Activated CD4-positive, alpha-beta T cell treated with anti-CD3 and anti-CD28 coated beads for 36 hours (primary cell): ENCODE results near the gene CHST11. TPM values are rescaled to one million over a fixed set of nuclear protein-coding genes. Genes with fewer than 3 reads are reported as not detected.
"Not testable (repeated sequence)": the region's sequence is repeated elsewhere in the genome, so short reads cannot be mapped to it uniquely, and the experiment has no call there.

Source experiments
- ATAC-seq: fragments of 200-7000 bp; cut with Tn5 transposase; one replicate; pipeline ENCODE4 v1.10.0; 2021; ENCODE audit warnings: mild to moderate bottlenecking, moderate library complexity
- CTCF ChIA-PET: fragments of 350-600 bp; sonication (Branson Sonifier 250); formaldehyde crosslinking; loops from one replicate; lab custom pipeline; 2021; ENCODE audit warnings: antibody characterized with exemption; lab: Charles Lee
- POLR2A ChIA-PET: fragments of 350-600 bp; sonication (Branson Sonifier 250); formaldehyde crosslinking; loops from one replicate; lab custom pipeline; 2021; ENCODE audit warnings: antibody characterized with exemption, inconsistent platforms; lab: Charles Lee
- DNase-seq: peaks from one replicate; pipeline ENCODE4 v3.0.0-alpha.2; 2020
- H3K27ac Mint-ChIP-seq: one replicate; pipeline ENCODE4 v1.8.0; 2021; ENCODE audit warnings: mixed read lengths
- H3K27me3 Mint-ChIP-seq: one replicate; pipeline ENCODE4 v1.8.0; 2021; ENCODE audit warnings: mixed read lengths
- H3K36me3 Mint-ChIP-seq: one replicate; pipeline ENCODE4 v1.8.0; 2021; ENCODE audit warnings: low read depth, mixed read lengths
- H3K4me1 Mint-ChIP-seq: one replicate; pipeline ENCODE4 v1.8.0; 2021; ENCODE audit warnings: mixed read lengths
- H3K4me3 Mint-ChIP-seq: one replicate; pipeline ENCODE4 v1.8.0; 2021; ENCODE audit warnings: mild to moderate bottlenecking, moderate library complexity, mixed read lengths
- H3K9me3 Mint-ChIP-seq: one replicate; pipeline ENCODE4 v1.8.0; 2021; ENCODE audit warnings: low read depth, mixed read lengths
- intact Hi-C, 2 experiments: fragments of 100-400 bp; cut with DNase I in 1 of 2; cut with micrococcal nuclease in 1 of 2; formaldehyde crosslinking; loops; one replicate each; pipeline versions ENCODE4 v1.14.2 to v1.15.1; 2022 to 2024; cut with DNase I, micrococcal nuclease
- total RNA-seq, 2 experiments: library from RNA; stranded (reverse); gene quantifications; one replicate each; pipeline ENCODE4 v1.2.3, GENCODE V29; 2021

CHST11 gene
- total RNA-seq, 2 experiments from 2014 or later: 33.3 to 33.6 TPM

- DNase-seq: no peak
- Mint-ChIP-seq H3K4me1 (peaks cover 63% of the 10 kb centered on the region), H3K27me3 (no peaks in the 10 kb centered on the region), H3K27ac (no peak overlapping the region), H3K4me3 (no peak overlapping the region), H3K36me3 (no peaks in the 10 kb centered on the region), H3K9me3 (no peaks in the 10 kb centered on the region)
- no peak for ATAC-seq
- CTCF ChIA-PET: interaction anchor here (0.7 kb wide), 1 partner anchor 53 kb away, joined by 3 read pairs; no protein-coding TSS in a partner anchor
- intact Hi-C loops: loop anchor here in 1 of 2 experiments (10.0 kb wide), 1 partner anchor 312 kb away; no protein-coding TSS in a partner anchor
- POLR2A ChIA-PET: interaction anchor here (0.7 kb wide), 1 partner anchor 372 kb away, joined by 3 read pairs; no protein-coding TSS in a partner anchor
Observed at GRCh38 chr12:104743202-104743580, 286.4 kb downstream of the CHST11 start.

- ATAC-seq, H3K27ac Mint-ChIP-seq, POLR2A ChIA-PET, DNase-seq, H3K4me3 Mint-ChIP-seq, H3K27me3 Mint-ChIP-seq, H3K36me3 Mint-ChIP-seq, CTCF ChIA-PET, H3K9me3 Mint-ChIP-seq: not testable (repeated sequence)
- peaks cover 60% of the 10 kb centered on the region for H3K4me1 Mint-ChIP-seq
- intact Hi-C loops: loop anchor here in 1 of 2 experiments (10.0 kb wide), 1 partner anchor 311 kb away; no protein-coding TSS in a partner anchor
Observed at GRCh38 chr12:104743753-104744548, 287.2 kb downstream of the CHST11 start.

DNA sequence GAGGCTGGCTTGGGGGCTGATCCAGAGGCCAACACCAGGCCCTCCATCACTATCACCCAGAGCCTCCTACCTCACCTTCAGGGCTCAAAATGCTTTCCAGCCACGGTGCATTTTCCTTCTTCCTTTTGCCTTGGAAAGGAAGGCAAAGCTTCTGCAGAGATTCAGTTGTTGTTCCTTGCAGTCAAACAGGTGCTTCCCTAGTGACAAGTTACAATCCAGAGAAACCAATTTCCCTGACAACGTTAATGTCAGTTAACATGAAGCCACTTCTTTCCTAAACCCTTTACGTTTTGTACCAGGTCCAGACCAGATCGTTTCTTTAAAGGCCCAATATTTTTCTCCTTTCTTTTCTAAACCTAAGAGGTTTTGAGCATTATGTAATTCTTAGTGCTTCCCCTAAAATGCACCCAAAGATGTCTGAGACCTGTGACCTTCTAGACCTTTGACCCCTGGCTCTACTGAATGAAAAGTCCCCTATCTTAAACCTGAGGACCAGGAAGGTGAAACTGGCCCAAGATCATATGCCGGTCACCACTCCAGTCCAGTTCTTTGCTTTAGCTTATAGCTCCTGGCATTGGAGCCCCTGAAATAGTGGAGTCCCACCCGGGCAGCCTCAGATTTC is 289.8 kb downstream of the CHST11 start:
- ChIA-PET CTCF (interaction anchor here (0.7 to 1.2 kb wide), 6 partner anchors 10 to 365 kb away, joined by 3 to 5 read pairs (median 4); partner anchors contain the start of gene CHST11), POLR2A (no interaction called here)
- no peak for ATAC-seq
- no peaks in the 10 kb centered on the region for H3K36me3 Mint-ChIP-seq
- H3K27ac Mint-ChIP-seq: no peak overlapping the region
- peaks cover 50% of the 10 kb centered on the region for H3K4me1 Mint-ChIP-seq
- intact Hi-C loops: loop anchor here in 1 of 2 experiments (10.0 kb wide), 1 partner anchor 308 kb away; no protein-coding TSS in a partner anchor
- no peaks in the 10 kb centered on the region for H3K9me3 Mint-ChIP-seq
- H3K27me3 Mint-ChIP-seq: no peaks in the 10 kb centered on the region
- H3K4me3 Mint-ChIP-seq: no peak overlapping the region
- DNase-seq: no peak

GRCh38 chr12:104747330-104747729 is 290.6 kb downstream of the CHST11 start:
- no peaks in the 10 kb centered on the region for H3K27me3 Mint-ChIP-seq
- peaks cover 49% of the 10 kb centered on the region for H3K4me1 Mint-ChIP-seq
- CTCF ChIA-PET: interaction anchor here (0.7 to 1.3 kb wide), 5 partner anchors 9 to 152 kb away, joined by 3 to 5 read pairs (median 4); no protein-coding TSS in a partner anchor
- POLR2A ChIA-PET: interaction anchor here (0.6 kb wide), 1 partner anchor 9 kb away, joined by 5 read pairs; no protein-coding TSS in a partner anchor
- no peaks in the 10 kb centered on the region for H3K9me3 Mint-ChIP-seq
- intact Hi-C loops: loop anchor here in 1 of 2 experiments (10.0 kb wide), 1 partner anchor 307 kb away; no protein-coding TSS in a partner anchor
- peak; percentile 68 for ATAC-seq
- DNase-seq: peak; percentile 33
- H3K4me3 Mint-ChIP-seq: peak overlapping the region; percentile 30
- H3K36me3 Mint-ChIP-seq: no peaks in the 10 kb centered on the region
- peak overlapping the region; percentile 37 for H3K27ac Mint-ChIP-seq

- ATAC-seq: peak; percentile 73
- Mint-ChIP-seq H3K9me3 (no peaks in the 10 kb centered on the region), H3K4me1 (peaks cover 49% of the 10 kb centered on the region), H3K36me3 (no peaks in the 10 kb centered on the region), H3K27ac (peak overlapping the region; percentile 37), H3K4me3 (peak overlapping the region; percentile 30), H3K27me3 (no peaks in the 10 kb centered on the region)
- intact Hi-C loops: loop anchor here in 1 of 2 experiments (10.0 kb wide), 1 partner anchor 307 kb away; no protein-coding TSS in a partner anchor
- CTCF ChIA-PET: interaction anchor here (1.1 to 1.3 kb wide), 2 partner anchors 9 to 96 kb away, joined by 3 read pairs; no protein-coding TSS in a partner anchor
- POLR2A ChIA-PET: interaction anchor here (0.6 kb wide), 1 partner anchor 9 kb away, joined by 5 read pairs; no protein-coding TSS in a partner anchor
- peak; percentile 58 for DNase-seq
Observed at GRCh38 chr12:104747955-104748354, 291.2 kb downstream of the CHST11 start.

GRCh38 chr12:104748356-104748755 is 291.6 kb downstream of the CHST11 start:
- Mint-ChIP-seq H3K9me3 (no peaks in the 10 kb centered on the region), H3K4me1 (peaks cover 49% of the 10 kb centered on the region), H3K36me3 (no peaks in the 10 kb centered on the region), H3K4me3 (peak overlapping the region; percentile 30), H3K27ac (peak overlapping the region; percentile 37), H3K27me3 (no peaks in the 10 kb centered on the region)
- DNase-seq (no peak), ATAC-seq (no peak)
- intact Hi-C loops: loop anchor here in 1 of 2 experiments (10.0 kb wide), 1 partner anchor 306 kb away; no protein-coding TSS in a partner anchor
- ChIA-PET POLR2A (no interaction called here), CTCF (interaction anchor here (1.3 kb wide), 1 partner anchor 96 kb away, joined by 3 read pairs; no protein-coding TSS in a partner anchor)

DNA sequence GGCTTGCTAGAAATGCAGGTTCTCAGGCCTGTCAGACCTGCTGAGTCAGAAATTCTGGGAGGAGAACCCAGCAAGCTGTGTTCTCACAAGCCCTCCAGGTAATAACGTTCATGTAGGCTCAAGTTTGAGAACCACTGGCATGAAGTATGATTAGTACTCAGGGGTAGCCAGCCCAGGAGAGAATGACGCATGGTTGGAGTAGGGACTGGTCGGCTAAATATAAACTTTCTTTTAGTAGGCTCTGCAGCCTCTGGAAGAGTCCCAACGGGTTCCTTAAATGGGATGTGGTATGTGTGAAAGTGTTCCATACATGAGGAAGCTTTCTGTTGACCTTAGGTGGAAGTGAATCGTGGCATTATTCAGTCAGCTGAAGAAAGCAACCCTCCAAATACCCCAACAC is 292.0 kb downstream of the CHST11 start:
- Mint-ChIP-seq H3K36me3 (no peaks in the 10 kb centered on the region), H3K27ac (no peak overlapping the region), H3K27me3 (no peaks in the 10 kb centered on the region), H3K4me1 (peaks cover 49% of the 10 kb centered on the region), H3K4me3 (no peak overlapping the region), H3K9me3 (no peaks in the 10 kb centered on the region)
- DNase-seq (no peak), ATAC-seq (no peak)
- ChIA-PET CTCF (no interaction called here), POLR2A (no interaction called here)
- intact Hi-C loops: loop anchor here in 1 of 2 experiments (10.0 kb wide), 1 partner anchor 306 kb away; no protein-coding TSS in a partner anchor

DNA sequence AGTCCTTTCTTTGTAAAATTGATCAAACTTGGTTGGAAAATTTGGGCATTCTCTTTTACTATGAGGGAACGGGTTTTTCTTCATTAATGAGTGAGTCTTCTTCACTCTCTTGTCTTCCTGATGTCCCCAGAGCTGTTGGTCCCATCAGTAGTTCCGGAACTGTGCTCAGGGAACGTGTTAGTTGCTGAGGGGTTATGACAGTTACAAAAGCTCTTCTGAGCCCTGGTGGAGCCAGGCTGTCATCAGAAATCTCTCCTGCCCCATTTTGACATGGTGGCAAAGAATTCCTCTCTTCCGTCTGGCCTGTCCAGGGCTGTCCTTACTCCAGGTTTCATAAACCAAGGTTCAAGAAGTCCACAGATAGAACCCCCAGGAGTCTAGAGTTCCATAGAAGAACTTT is 292.8 kb downstream of the CHST11 start:
- ChIA-PET POLR2A (no interaction called here), CTCF (interaction anchor here (0.6 to 1.1 kb wide), 5 partner anchors 11 to 1167 kb away, joined by 3 read pairs; no protein-coding TSS in a partner anchor)
- no peak overlapping the region for H3K4me3 Mint-ChIP-seq
- intact Hi-C loops: loop anchor here in 1 of 2 experiments (10.0 kb wide), 1 partner anchor 305 kb away; no protein-coding TSS in a partner anchor
- H3K9me3 Mint-ChIP-seq: no peaks in the 10 kb centered on the region
- no peaks in the 10 kb centered on the region for H3K36me3 Mint-ChIP-seq
- H3K4me1 Mint-ChIP-seq: peaks cover 46% of the 10 kb centered on the region
- ATAC-seq (no peak), DNase-seq (no peak)
- H3K27ac Mint-ChIP-seq: no peak overlapping the region
- no peaks in the 10 kb centered on the region for H3K27me3 Mint-ChIP-seq

DNA sequence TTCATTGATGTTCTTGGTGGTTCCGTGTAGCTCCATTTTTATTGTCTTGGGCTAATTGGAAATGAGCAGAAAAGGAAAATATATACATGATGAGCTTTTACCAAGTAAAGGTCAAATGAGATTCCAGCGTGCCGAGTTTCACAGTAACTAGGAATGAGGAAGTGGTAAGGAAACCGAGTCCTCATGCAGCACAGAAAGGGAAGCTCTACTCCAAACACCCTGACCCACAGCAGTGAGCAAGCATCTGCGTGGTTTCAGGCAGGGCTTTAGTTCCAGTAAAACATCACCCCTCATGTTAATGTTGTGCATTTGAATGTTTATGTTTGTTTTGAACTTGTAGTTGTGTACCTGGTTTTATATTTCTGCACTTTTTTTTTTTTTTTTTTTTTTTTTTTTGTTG is 293.3 kb downstream of the CHST11 start:
- intact Hi-C loops: no loop called here
- H3K4me3 Mint-ChIP-seq: no peak overlapping the region

GRCh38 chr12:104751120-104751519 is 294.4 kb downstream of the CHST11 start:
- intact Hi-C loops: no loop called here
- DNase-seq (no peak), ATAC-seq (no peak)
- Mint-ChIP-seq H3K4me1 (peaks cover 39% of the 10 kb centered on the region), H3K27ac (no peak overlapping the region), H3K9me3 (no peaks in the 10 kb centered on the region), H3K36me3 (peaks cover 2% of the 10 kb centered on the region), H3K4me3 (no peak overlapping the region), H3K27me3 (no peaks in the 10 kb centered on the region)
- ChIA-PET CTCF (no interaction called here), POLR2A (no interaction called here)

More for the DNA sequence above, 293.3 kb downstream of the CHST11 start:
- POLR2A ChIA-PET: no interaction called here
- H3K4me1 Mint-ChIP-seq: peaks cover 45% of the 10 kb centered on the region
- no peak for DNase-seq
- no peaks in the 10 kb centered on the region for H3K36me3 Mint-ChIP-seq
- H3K27me3 Mint-ChIP-seq: no peaks in the 10 kb centered on the region
- ATAC-seq: no peak
- CTCF ChIA-PET: interaction anchor here (0.6 to 1.1 kb wide), 5 partner anchors 11 to 1167 kb away, joined by 3 read pairs; no protein-coding TSS in a partner anchor
- no peaks in the 10 kb centered on the region for H3K9me3 Mint-ChIP-seq
- H3K27ac Mint-ChIP-seq: no peak overlapping the region

DNA sequence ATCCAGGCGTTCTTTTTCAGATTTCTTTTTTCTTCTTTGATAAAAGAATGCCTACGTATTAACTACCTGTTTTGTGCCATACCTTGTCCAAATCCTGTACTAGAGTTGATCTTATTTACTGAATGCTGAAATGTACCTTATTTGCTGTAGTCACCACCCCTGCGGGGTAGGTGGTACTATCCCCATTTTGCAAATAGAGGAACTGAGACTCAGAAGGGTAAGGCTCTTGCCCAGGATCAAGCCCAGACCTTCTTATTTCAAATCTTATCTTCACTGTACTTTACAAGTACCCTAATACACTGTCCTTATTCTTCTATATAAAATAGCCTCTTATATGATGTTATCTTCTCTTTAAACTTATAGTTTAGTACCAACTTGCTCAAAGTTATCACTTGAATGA is 294.8 kb downstream of the CHST11 start:
- CTCF ChIA-PET: no interaction called here
- no peaks in the 10 kb centered on the region for H3K27me3 Mint-ChIP-seq
- POLR2A ChIA-PET: no interaction called here
- no peak for ATAC-seq
- DNase-seq: no peak
- peaks cover 6% of the 10 kb centered on the region for H3K36me3 Mint-ChIP-seq
- H3K4me1 Mint-ChIP-seq: peaks cover 34% of the 10 kb centered on the region
- H3K27ac Mint-ChIP-seq: no peak overlapping the region
- H3K9me3 Mint-ChIP-seq: no peaks in the 10 kb centered on the region
- intact Hi-C loops: no loop called here
- no peak overlapping the region for H3K4me3 Mint-ChIP-seq
